Inflammatory macrophage treated with lipopolysaccharide for 1 hour (primary cell): Measurements from ENCODE around the gene ULK3.
"Not testable (repeated sequence)": the region's sequence is repeated elsewhere in the genome, so short reads cannot be mapped to it uniquely, and the experiment has no call there.

Experiments used
- DNase-seq, 2 donors: peaks; one replicate each; pipeline ENCODE4 v3.0.0-alpha.2; 2020 to 2022

ULK3 gene

GRCh38 chr15:74842581-74843444, at the start of gene ULK3:
ULK3 (minus strand) TSS chr15:74843156; CDS start chr15:74843105, 51 bp downstream.
- DNase-seq, result peak; percentile 81 to 94

GRCh38 chr15:74892313-74892712, 49.4 kb upstream of the ULK3 start:
- no peak for DNase-seq

- DNase-seq, result no peak
These were observed 48.5 kb upstream of the ULK3 start for GRCh38 chr15:74891469-74891868.

GRCh38 chr15:74890665-74890960, 47.7 kb upstream of the ULK3 start:
- no peak for DNase-seq

GRCh38 chr15:74889883-74890664, 47.1 kb upstream of the ULK3 start, which contains the start of gene MPI:
MPI (plus strand) TSS chr15:74890042; CDS start chr15:74890074, 32 bp downstream.
- DNase-seq, result peak; percentile 69 to 89

GRCh38 chr15:74889390-74889882, 46.5 kb upstream of the ULK3 start:
- peak in 1 of 2 donors; percentile 23 for DNase-seq

- no peak for DNase-seq
These were observed 45.8 kb upstream of the ULK3 start for GRCh38 chr15:74888716-74889115.

GRCh38 chr15:74887537-74888193, 44.7 kb upstream of the ULK3 start:
- DNase-seq, result not testable (repeated sequence)

- DNase-seq, result no peak
These were observed 42.5 kb upstream of the ULK3 start for GRCh38 chr15:74885461-74885860.

- no peak for DNase-seq
These were observed 41.7 kb upstream of the ULK3 start for GRCh38 chr15:74884428-74885223.

GRCh38 chr15:74882528-74882927, 39.6 kb upstream of the ULK3 start:
- no peak for DNase-seq

- DNase-seq, result no peak
These were observed 35.3 kb upstream of the ULK3 start for GRCh38 chr15:74878273-74878672.

- peak in 1 of 2 donors; percentile 17 for DNase-seq
These were observed 30.9 kb upstream of the ULK3 start for GRCh38 chr15:74873756-74874424.

- DNase-seq, result peak; percentile 93
These were observed 30.2 kb upstream of the ULK3 start, which contains the start of gene SCAMP2 for GRCh38 chr15:74873036-74873755. SCAMP2 (minus strand) TSS chr15:74873365; CDS start chr15:74873255, 110 bp downstream.

GRCh38 chr15:74872702-74873035, 29.7 kb upstream of the ULK3 start:
- DNase-seq, result no peak

- DNase-seq, result peak in 1 of 2 donors; percentile 34
These were observed 27.7 kb upstream of the ULK3 start for GRCh38 chr15:74870436-74871215.

GRCh38 chr15:74869726-74870407, 26.9 kb upstream of the ULK3 start:
- peak; percentile 78 to 88 for DNase-seq

GRCh38 chr15:74869372-74869725, 26.4 kb upstream of the ULK3 start:
- DNase-seq, result no peak

GRCh38 chr15:74868059-74868458, 25.1 kb upstream of the ULK3 start:
- peak; percentile 79 to 89 for DNase-seq
